Endodermal cell (in vitro differentiated cells): Measurements from ENCODE around the gene TPRKB. TPM values are rescaled to one million over a fixed set of nuclear protein-coding genes. Genes with fewer than 3 reads are reported as not detected.

ENCODE experiments used
- DNase-seq: peaks from one replicate; pipeline ENCODE4 v3.0.0-alpha.2; 2017
- H3K27ac ChIP-seq: 2 replicates; pipeline ENCODE4 v1.5.1; 2013; ENCODE audit warnings: mild to moderate bottlenecking, low read depth, low read length, moderate library complexity
- H3K27me3 ChIP-seq: 2 replicates; pipeline ENCODE4 v1.6.1; 2013; ENCODE audit warnings: mild to moderate bottlenecking, low read length, moderate library complexity; ENCODE audit not compliant: insufficient read depth, control insufficient read depth, poor library complexity, severe bottlenecking
- H3K36me3 ChIP-seq: 2 replicates; pipeline ENCODE4 v1.7.0; 2013; ENCODE audit warnings: mild to moderate bottlenecking, low read length, moderate library complexity; ENCODE audit not compliant: control insufficient read depth, insufficient read depth
- H3K4me1 ChIP-seq: one replicate; pipeline ENCODE4 v1.7.0; 2013; ENCODE audit warnings: low read length; ENCODE audit not compliant: control insufficient read depth, insufficient read depth
- H3K4me3 ChIP-seq: 2 replicates; pipeline ENCODE4 v1.5.1; 2013; ENCODE audit warnings: mild to moderate bottlenecking, low read length, moderate library complexity
- H3K9ac ChIP-seq: 2 replicates; pipeline ENCODE4 v1.6.1; 2013; ENCODE audit warnings: mild to moderate bottlenecking, low read length, moderate library complexity; ENCODE audit not compliant: poor library complexity, severe bottlenecking; ENCODE audit errors: extremely low read depth
- H3K9me3 ChIP-seq: 2 replicates; pipeline ENCODE4 v1.6.1; 2013; ENCODE audit warnings: mild to moderate bottlenecking, low read length, moderate library complexity; ENCODE audit not compliant: control insufficient read depth
- H3K27ac Mint-ChIP-seq: 2 replicates; pipeline ENCODE4 v1.8.0; 2020; ENCODE audit warnings: mixed read lengths
- H3K27me3 Mint-ChIP-seq: 2 replicates; pipeline ENCODE4 v1.8.0; 2021; ENCODE audit warnings: mild to moderate bottlenecking, mixed read lengths; ENCODE audit not compliant: insufficient read depth
- H3K36me3 Mint-ChIP-seq: 2 replicates; pipeline ENCODE4 v1.8.0; 2020; ENCODE audit warnings: low read depth, mixed read lengths
- H3K4me1 Mint-ChIP-seq: 2 replicates; pipeline ENCODE4 v1.8.0; 2020; ENCODE audit warnings: mixed read lengths
- H3K4me3 Mint-ChIP-seq: 2 replicates; pipeline ENCODE4 v1.8.0; 2020; ENCODE audit warnings: mild to moderate bottlenecking, moderate library complexity, mixed read lengths
- H3K9me3 Mint-ChIP-seq: 2 replicates; pipeline ENCODE4 v1.8.0; 2020; ENCODE audit warnings: mild to moderate bottlenecking, mixed read lengths
- WGBS, 2 experiments: methylation state at CpG; one replicate each; pipeline versions ENCODE4 v1.1.5 to v1.1.7; 2013; ENCODE audit warnings: missing lambda C conversion rate in 2 of 2, mixed read lengths in 1 of 2; ENCODE audit not compliant: insufficient coverage in 1 of 2, insufficient read length in 1 of 2; 5-methylcytosine and 5-hydroxymethylcytosine counted together
- total RNA-seq, 2 donors: library from RNA; stranded (reverse); fragmentation: NEBNext Ultra II Directional in 1 of 2; extraction: Animal tissue kit (Norgen Biotek cat#: 25700) in 1 of 2; gene quantifications; 2 replicates in 1 of 2; 3 replicates in 1 of 2; pipeline ENCODE4 v1.2.1, GENCODE V29; 2021
- TF ChIP-seq, protein P1 (sequence below): fragments of 200-600 bp; sonication (generic); conservative IDR thresholded peaks from 2 replicates; pipeline ENCODE4 v1.5.0; 2021; ENCODE audit warnings: antibody characterized with exemption, mild to moderate bottlenecking

Gene TPRKB
- total RNA-seq, 2 donors from 2014 or later = 37.9 to 42.7 TPM

DNA sequence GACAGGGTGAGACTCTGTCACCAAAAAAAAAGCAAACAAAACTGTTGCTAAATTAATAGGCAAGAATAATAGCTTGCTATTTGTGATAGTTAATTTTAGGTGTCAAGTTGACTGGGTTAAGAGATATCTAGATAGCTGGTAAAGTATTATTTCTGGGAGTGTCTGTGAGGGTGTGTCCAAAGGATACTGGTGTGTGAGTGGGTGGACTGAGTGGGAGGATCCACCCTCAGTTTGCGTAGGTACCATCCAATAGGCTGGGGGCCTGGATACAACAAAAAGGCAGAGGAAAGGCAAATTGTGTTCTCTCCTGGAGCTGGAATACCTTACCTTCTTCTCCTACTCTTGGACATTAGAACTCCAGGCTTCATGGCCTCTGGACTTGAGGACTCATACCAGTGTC is 27.8 kb upstream of the TPRKB start:
- Mint-ChIP-seq H3K4me3 (no peak overlapping the region), H3K27ac (no peak overlapping the region), H3K9me3 (no peaks in the 10 kb centered on the region), H3K27me3 (no peaks in the 10 kb centered on the region), H3K36me3 (peaks cover 74% of the 10 kb centered on the region), H3K4me1 (no peaks in the 10 kb centered on the region)
- Histone ChIP-seq H3K27me3 (no peaks in the 10 kb centered on the region), H3K4me1 (no peaks in the 10 kb centered on the region), H3K9me3 (no peaks in the 10 kb centered on the region), H3K36me3 (peaks cover 82% of the 10 kb centered on the region), H3K27ac (no peak overlapping the region), H3K9ac (no peak overlapping the region), H3K4me3 (no peak overlapping the region)
- 86 to 100% methylated on average over 1 of the region's 1 CpG for WGBS, 2 experiments
- no peak for DNase-seq
- TF ChIP-seq, protein P1, sequence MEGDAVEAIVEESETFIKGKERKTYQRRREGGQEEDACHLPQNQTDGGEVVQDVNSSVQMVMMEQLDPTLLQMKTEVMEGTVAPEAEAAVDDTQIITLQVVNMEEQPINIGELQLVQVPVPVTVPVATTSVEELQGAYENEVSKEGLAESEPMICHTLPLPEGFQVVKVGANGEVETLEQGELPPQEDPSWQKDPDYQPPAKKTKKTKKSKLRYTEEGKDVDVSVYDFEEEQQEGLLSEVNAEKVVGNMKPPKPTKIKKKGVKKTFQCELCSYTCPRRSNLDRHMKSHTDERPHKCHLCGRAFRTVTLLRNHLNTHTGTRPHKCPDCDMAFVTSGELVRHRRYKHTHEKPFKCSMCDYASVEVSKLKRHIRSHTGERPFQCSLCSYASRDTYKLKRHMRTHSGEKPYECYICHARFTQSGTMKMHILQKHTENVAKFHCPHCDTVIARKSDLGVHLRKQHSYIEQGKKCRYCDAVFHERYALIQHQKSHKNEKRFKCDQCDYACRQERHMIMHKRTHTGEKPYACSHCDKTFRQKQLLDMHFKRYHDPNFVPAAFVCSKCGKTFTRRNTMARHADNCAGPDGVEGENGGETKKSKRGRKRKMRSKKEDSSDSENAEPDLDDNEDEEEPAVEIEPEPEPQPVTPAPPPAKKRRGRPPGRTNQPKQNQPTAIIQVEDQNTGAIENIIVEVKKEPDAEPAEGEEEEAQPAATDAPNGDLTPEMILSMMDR = no peak

DNA sequence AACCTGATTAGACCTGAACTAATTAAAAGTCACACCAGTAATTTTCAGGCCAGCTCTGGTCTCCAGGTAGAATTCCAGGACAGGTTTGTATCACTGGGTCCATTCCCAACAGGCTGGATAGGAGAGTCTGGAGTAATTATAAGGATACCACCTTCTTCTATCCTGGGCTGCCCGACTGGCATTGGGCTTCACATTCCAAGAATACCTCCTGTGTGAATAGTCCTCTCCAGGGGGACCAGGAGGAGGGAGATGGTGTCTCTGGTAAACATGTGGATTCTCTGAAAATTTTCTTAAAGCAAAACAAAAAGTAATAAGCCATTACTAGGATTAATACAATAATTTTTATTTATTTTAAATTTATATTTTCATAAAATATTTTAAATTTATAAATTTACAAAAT is 25.4 kb upstream of the TPRKB start:
- Histone ChIP-seq H3K36me3 (peaks cover 81% of the 10 kb centered on the region), H3K4me3 (no peak overlapping the region), H3K27ac (no peak overlapping the region), H3K9ac (no peak overlapping the region), H3K9me3 (no peaks in the 10 kb centered on the region), H3K27me3 (no peaks in the 10 kb centered on the region), H3K4me1 (no peaks in the 10 kb centered on the region)
- DNase-seq = no peak
- Mint-ChIP-seq H3K4me3 (no peak overlapping the region), H3K36me3 (peaks cover 72% of the 10 kb centered on the region), H3K4me1 (no peaks in the 10 kb centered on the region), H3K9me3 (no peaks in the 10 kb centered on the region), H3K27me3 (no peaks in the 10 kb centered on the region), H3K27ac (no peak overlapping the region)
- TF ChIP-seq, protein P1 = no peak
- 83% methylated on average over 1 of the region's 1 CpG; no CpG with 5 or more reads in 1 of the 2 experiments for WGBS, 2 experiments

DNA sequence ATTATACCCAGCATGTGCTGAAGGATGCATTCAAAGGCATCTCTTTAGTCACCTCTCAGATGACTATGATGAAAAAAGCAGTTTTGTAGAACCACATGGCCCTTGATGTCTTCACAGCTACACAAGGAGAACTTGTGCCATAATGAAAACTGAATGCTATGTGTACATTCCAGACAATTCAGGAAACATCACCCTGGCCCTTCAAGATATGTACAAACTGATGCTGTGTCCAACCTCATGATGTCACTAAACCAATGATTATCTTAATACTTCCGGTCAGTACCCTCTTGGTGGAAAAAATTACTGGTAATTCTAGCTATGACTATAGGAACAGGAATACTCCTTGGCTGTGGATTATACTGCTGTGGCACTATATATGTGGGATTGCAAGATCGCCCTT is 22.8 kb upstream of the TPRKB start:
- Histone ChIP-seq H3K36me3 (peaks cover 78% of the 10 kb centered on the region), H3K9ac (no peak overlapping the region), H3K4me1 (no peaks in the 10 kb centered on the region), H3K9me3 (peaks cover 15% of the 10 kb centered on the region), H3K27ac (no peak overlapping the region), H3K4me3 (no peak overlapping the region), H3K27me3 (no peaks in the 10 kb centered on the region)
- H3K27me3 Mint-ChIP-seq = no peaks in the 10 kb centered on the region
- H3K27ac Mint-ChIP-seq = no peak overlapping the region
- H3K4me1 Mint-ChIP-seq = no peaks in the 10 kb centered on the region
- H3K36me3 Mint-ChIP-seq = peaks cover 71% of the 10 kb centered on the region
- 83 to 88% methylated on average over 1 to 2 of the region's 2 CpGs for WGBS, 2 experiments
- H3K9me3 Mint-ChIP-seq = peaks cover 16% of the 10 kb centered on the region
- no peak for DNase-seq
- H3K4me3 Mint-ChIP-seq = no peak overlapping the region
- TF ChIP-seq, protein P1 = no peak
